AG10803 (cell line): ENCODE results near the gene CAMK1D.

Experiments
- DNase-seq: peaks from one replicate; pipeline ENCODE4 v3.0.0; 2010; ENCODE audit warnings: low read depth
- H3K4me3 ChIP-seq: 2 replicates; pipeline ENCODE4 v1.5.1; 2011; ENCODE audit warnings: mild to moderate bottlenecking, low read length, control low read depth
- TF ChIP-seq, protein P1 (sequence below): conservative IDR thresholded peaks from 2 replicates; pipeline ENCODE4 v1.5.1; 2011; ENCODE audit warnings: mild to moderate bottlenecking, low read length, control low read depth, inconsistent platforms

Gene CAMK1D

DNA sequence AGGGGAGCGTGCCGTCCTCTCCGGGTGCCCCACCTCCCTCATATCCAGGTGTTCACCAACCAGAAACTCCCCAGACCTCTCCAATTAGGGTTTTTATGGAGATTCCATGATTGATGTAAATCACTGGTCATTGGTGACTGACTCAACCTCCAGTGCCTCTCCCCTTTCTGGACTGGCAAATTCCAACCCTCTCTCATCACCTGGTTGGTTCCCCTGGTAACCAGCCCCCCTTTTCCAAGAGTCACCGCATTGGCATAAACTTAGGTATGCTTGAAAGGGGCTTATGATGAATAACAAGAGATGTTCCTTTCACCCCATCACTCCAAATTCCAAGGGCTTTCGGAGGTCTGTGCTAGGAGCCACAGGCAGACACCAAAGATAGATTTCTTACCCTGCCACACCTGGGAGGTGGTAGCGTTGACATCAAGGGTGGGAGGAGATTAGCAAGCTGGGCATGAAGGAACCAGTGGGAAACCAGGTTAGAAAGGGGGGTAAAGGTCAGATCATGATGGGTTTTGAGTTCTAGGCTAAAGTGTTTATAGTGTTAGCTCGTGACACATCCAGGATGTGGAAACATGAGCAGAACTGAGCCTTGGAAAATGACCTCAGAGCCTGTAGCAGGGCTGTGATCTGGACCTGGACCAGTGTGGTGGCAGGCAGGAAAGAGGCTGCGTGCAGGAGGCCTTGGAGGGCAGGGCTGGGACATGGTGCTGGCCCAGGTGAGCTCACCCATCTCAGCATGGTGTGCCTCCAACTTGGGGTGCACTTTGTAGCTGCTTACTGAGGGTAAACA is 45.1 kb downstream of the CAMK1D start:
- TF ChIP-seq, protein P1, sequence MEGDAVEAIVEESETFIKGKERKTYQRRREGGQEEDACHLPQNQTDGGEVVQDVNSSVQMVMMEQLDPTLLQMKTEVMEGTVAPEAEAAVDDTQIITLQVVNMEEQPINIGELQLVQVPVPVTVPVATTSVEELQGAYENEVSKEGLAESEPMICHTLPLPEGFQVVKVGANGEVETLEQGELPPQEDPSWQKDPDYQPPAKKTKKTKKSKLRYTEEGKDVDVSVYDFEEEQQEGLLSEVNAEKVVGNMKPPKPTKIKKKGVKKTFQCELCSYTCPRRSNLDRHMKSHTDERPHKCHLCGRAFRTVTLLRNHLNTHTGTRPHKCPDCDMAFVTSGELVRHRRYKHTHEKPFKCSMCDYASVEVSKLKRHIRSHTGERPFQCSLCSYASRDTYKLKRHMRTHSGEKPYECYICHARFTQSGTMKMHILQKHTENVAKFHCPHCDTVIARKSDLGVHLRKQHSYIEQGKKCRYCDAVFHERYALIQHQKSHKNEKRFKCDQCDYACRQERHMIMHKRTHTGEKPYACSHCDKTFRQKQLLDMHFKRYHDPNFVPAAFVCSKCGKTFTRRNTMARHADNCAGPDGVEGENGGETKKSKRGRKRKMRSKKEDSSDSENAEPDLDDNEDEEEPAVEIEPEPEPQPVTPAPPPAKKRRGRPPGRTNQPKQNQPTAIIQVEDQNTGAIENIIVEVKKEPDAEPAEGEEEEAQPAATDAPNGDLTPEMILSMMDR = no peak
- no peak for DNase-seq
- no peak overlapping the region for H3K4me3 ChIP-seq

DNA sequence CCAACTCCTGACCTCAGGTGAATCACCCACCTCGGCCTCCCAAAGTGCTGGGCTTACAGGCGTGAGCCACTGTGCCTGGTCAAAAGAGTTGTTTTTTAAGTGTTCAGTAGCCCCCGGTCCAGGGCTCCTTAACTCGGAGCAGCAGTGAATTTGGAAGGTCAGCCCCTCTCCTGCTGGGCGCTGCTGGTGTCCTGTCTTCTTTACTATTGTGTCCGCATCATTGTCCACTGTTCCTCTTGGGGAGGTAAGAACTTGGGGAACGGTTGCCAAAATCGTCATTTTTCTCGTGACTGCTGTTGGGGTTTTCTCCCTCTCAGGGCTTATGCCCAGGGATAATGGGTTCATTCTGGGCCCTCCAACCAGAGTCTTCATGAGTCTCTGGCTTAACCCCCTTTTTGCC is 46.7 kb downstream of the CAMK1D start:
- TF ChIP-seq, protein P1 = no peak

DNA sequence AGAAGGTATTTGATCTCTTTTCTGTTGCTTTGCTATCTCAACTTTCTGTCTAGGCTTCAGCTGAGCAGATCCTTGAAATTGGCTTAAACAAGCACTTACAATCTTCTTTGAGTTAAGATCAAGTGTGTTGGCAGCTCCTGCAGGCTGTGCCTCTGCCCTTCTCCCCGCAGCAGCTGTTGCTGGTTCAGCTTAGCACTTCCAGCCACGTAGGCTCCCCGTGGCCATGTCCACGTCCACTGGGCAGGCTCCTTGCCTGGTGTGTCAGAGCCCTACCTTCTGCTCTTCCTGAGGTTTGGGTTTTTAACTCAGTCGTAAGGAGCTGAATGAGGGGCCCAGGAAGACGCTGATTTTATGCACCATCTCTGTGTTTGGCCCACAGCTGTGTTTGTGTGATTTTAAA is 47.2 kb downstream of the CAMK1D start:
- no peak overlapping the region for H3K4me3 ChIP-seq
- no peak for DNase-seq
- TF ChIP-seq, protein P1 = no peak

More for the DNA sequence above, 46.7 kb downstream of the CAMK1D start:
- no peak overlapping the region for H3K4me3 ChIP-seq
- DNase-seq = no peak

DNA sequence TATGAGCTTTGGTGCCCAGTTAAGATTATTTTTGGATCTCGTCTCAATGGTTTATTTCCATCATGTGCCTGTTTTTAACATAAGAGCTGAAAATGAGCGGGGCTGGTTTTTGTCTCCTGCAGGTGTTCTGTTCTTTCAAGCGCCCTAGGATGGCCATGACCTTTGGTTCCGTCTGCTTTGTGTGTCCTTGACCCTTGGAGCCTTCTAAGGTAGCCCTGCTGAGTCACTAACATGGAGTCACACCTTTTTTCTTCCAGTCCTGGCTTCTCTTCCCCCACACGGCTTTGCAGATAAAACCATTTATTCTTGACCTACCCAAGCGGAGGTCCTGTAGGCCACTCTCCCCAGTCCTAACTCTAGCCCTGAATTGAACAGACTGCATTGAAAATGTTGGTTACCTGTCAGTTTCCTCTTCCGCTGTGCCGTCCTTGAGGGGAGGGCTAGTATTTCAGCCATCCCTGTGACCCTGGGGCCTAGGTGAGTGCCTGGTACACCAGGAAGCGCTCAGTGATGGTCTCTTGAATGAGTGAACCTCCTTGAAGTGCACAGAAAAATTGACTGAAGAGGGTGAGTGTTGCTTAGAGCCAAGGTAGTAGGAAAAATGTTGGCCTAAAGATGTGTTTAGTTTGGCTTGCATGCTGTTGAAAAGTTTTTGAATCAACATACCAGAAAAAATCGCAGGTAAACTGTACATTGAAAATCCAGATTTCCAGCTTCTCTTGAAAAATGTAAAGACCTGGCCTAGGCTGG is 48.0 kb downstream of the CAMK1D start:
- TF ChIP-seq, protein P1 = no peak
- H3K4me3 ChIP-seq = no peak overlapping the region
- DNase-seq = no peak

DNA sequence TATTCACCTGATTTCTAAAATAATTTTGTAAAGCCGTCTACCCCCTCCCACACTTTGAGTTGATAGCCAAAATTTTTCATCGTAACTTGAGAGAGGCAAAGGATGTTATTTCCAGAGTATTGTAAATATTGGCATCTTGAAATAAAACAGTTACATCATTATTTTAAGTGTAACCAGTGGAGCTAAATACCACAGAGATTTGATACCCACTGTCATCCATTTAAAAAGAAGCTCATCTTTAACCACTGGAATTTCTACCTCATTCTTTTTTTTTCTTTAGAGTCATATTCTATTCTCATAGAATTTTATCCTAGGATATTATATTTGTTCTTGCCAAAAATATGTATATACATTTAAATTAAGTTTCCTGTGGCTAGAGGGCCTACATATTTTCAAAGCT is 48.6 kb downstream of the CAMK1D start:
- H3K4me3 ChIP-seq = no peak overlapping the region
- no peak for DNase-seq
- TF ChIP-seq, protein P1 = no peak

DNA sequence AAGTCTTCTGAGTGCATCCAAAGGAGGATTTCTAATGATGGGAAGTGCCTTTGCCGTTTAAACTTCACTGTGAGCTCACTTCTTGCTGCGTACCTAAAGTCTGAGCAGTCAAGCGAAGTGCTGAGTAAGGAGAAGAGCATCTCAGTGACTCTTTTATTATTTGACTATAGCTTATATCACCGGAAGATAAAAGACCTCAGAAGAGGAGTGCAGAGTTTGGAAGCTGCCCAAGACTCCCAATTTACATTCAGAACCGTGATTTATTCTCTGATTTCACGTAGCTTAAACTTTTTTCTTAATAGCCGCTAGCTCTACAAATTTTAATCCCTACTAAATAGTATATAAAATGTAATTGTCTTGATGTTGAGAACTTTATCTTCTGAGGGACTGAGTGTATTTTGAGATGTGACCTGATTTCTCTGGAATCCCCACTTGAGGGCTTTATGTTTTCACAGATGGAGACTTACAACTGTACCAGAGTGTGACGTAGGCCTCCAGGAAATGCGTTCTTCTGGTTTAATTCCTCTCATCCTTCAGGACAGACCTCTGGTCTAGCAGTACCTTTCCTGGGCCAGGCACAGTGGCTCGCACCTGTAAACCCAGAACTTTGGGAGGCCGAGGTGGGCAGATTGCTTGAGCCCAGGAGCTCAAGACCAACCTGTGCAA is 51.1 kb downstream of the CAMK1D start:
- TF ChIP-seq, protein P1 = no peak
- no peak overlapping the region for H3K4me3 ChIP-seq
- no peak for DNase-seq
